Stimulated activated CD4-positive, alpha-beta T cell treated with anti-CD3 and anti-CD28 coated beads, Interleukin-2, amount 100 ng/mL, for 24 hours (primary cell): ENCODE data around the gene UNC5B.

Experiments used
- DNase-seq, 2 donors: peaks; one replicate each; pipeline ENCODE4 v3.0.0-alpha.2; 2020

Gene UNC5B

GRCh38 chr10:71325267-71325666 is 112.9 kb downstream of the UNC5B start:
- no peak for DNase-seq

GRCh38 chr10:71326464-71326881 is 114.1 kb downstream of the UNC5B start:
- DNase-seq = no peak

- no peak for DNase-seq
Observed at GRCh38 chr10:71330789-71331404, 118.5 kb downstream of the UNC5B start.

GRCh38 chr10:71331736-71332135 is 119.4 kb downstream of the UNC5B start:
- no peak for DNase-seq

GRCh38 chr10:71332466-71332865 is 120.1 kb downstream of the UNC5B start:
- no peak for DNase-seq

GRCh38 chr10:71333129-71333887 is 120.9 kb downstream of the UNC5B start:
- no peak for DNase-seq

GRCh38 chr10:71334221-71334791 is 121.9 kb downstream of the UNC5B start:
- DNase-seq = no peak

GRCh38 chr10:71335173-71335708 is 122.9 kb downstream of the UNC5B start:
- DNase-seq = no peak

GRCh38 chr10:71336632-71337031 is 124.3 kb downstream of the UNC5B start:
- DNase-seq = no peak

GRCh38 chr10:71337219-71337701 is 124.9 kb downstream of the UNC5B start:
- DNase-seq = no peak

- no peak for DNase-seq
Observed at GRCh38 chr10:71338728-71339495, 126.5 kb downstream of the UNC5B start.

- DNase-seq = no peak
Observed at GRCh38 chr10:71339796-71340589, 127.6 kb downstream of the UNC5B start.

- no peak for DNase-seq
Observed at GRCh38 chr10:71342573-71343391, 130.4 kb downstream of the UNC5B start.

GRCh38 chr10:71343392-71343773 is 131.0 kb downstream of the UNC5B start:
- DNase-seq = no peak

GRCh38 chr10:71344154-71344925 is 132.0 kb downstream of the UNC5B start:
- DNase-seq = no peak

- no peak for DNase-seq
Observed at GRCh38 chr10:71344993-71345480, 132.7 kb downstream of the UNC5B start.

- DNase-seq = no peak
Observed at GRCh38 chr10:71345694-71346093, 133.3 kb downstream of the UNC5B start.

GRCh38 chr10:71346731-71347130 is 134.4 kb downstream of the UNC5B start:
- DNase-seq = no peak

- DNase-seq = no peak
Observed at GRCh38 chr10:71347587-71348395, 135.4 kb downstream of the UNC5B start.
